GM12874 (cell line): ENCODE results near the gene CNOT10.

Experiments used
- CTCF ChIP-seq: IDR thresholded peaks from 2 replicates; pipeline ENCODE4 v1.5.1; 2011; ENCODE audit warnings: low read depth, mild to moderate bottlenecking, control low read depth, low read length, moderate library complexity; ENCODE audit not compliant: insufficient read depth

The CNOT10 gene

GRCh38 chr3:32684029-32684799, 774 bp upstream of the CNOT10 start:
- TF ChIP-seq CTCF, result no peak

- TF ChIP-seq CTCF, result no peak
Measured at GRCh38 chr3:32685543-32686185, 676 bp downstream of the CNOT10 start.

- no peak for TF ChIP-seq CTCF
Measured at GRCh38 chr3:32686713-32687112, 1.7 kb downstream of the CNOT10 start.

GRCh38 chr3:32691847-32692246, 6.9 kb downstream of the CNOT10 start:
- TF ChIP-seq CTCF, result no peak

GRCh38 chr3:32696523-32696922, 11.5 kb downstream of the CNOT10 start:
- no peak for TF ChIP-seq CTCF

GRCh38 chr3:32698506-32698905, 13.5 kb downstream of the CNOT10 start:
- TF ChIP-seq CTCF, result no peak

GRCh38 chr3:32699429-32699828, 14.4 kb downstream of the CNOT10 start:
- no peak for TF ChIP-seq CTCF
